ENCODE results near the gene MYCBPAP. TPM values are rescaled to one million over a fixed set of nuclear protein-coding genes. Genes with fewer than 3 reads are reported as not detected.
A peak's percentile ranks its signal among the peaks of the same experiment; 100 is the strongest.

The MYCBPAP gene
- total RNA-seq, 6 experiments from 2014 or later: 0.51 TPM; not detected in 5

GRCh38 chr17:50477976-50478375, 30.3 kb upstream of the MYCBPAP start:
- no peak for DNase-seq

GRCh38 chr17:50478391-50479381, 29.6 kb upstream of the MYCBPAP start, which contains the start of gene RSAD1:
Gene RSAD1 (plus strand): TSS chr17:50478860. CDS start chr17:50478885, 25 bp downstream.
- WGBS (ENCODE audit: insufficient coverage, low coverage, low lambda C conversion rate, missing lambda C conversion rate): under 1% methylated on average over 27 of the region's 75 CpGs
- Histone ChIP-seq H3K4me3 (peak within 1 kb of the TSS; percentile 65 to 69 (median 66)), H3K27me3 (no peaks in the 10 kb centered on the region), H3K4me1 (peaks cover 0 to 57% (median 19%) of the 10 kb centered on the region in 4 donors), H3K36me3 (peaks cover 0 to 5% (median 0%) of the 10 kb centered on the region in 4 donors), H3K27ac (peak within 1 kb of the TSS; percentile 83 to 89 (median 87)), H3K9me3 (no peaks in the 10 kb centered on the region)
- DNase-seq (peak; percentile 90 to 93 (median 91)), ATAC-seq (peak; percentile 70 to 82 (median 76))
- peak; percentile 90 to 97 (median 97) for TF ChIP-seq CTCF (IDR thresholded peaks at IDR 0.05)
- peak; percentile 95 for TF ChIP-seq POLR2A (IDR thresholded peaks at IDR 0.05)
- intact Hi-C loops (cut with DNase I): loop anchor here in 1 of 2 donors (5.0 kb wide), 1 partner anchor 51 kb away; the partner anchor contains the start of gene ACSF2

More at GRCh38 chr17:50477976-50478375, 30.3 kb upstream of the MYCBPAP start:
- WGBS (ENCODE audit: insufficient coverage, low coverage, low lambda C conversion rate, missing lambda C conversion rate): 78% methylated on average over 7 of the region's 7 CpGs
- TF ChIP-seq POLR2A (IDR thresholded peaks at IDR 0.05) (no peak), CTCF (IDR thresholded peaks at IDR 0.05) (no peak)
- Histone ChIP-seq H3K4me1 (peaks cover 0 to 60% (median 19%) of the 10 kb centered on the region in 4 donors), H3K36me3 (peaks cover 0 to 8% (median 0%) of the 10 kb centered on the region in 4 donors), H3K9me3 (no peaks in the 10 kb centered on the region), H3K4me3 (peak overlapping the region in 2 of 3 donors; percentile 65 to 66), H3K27me3 (no peaks in the 10 kb centered on the region), H3K27ac (peak overlapping the region; percentile 83 to 89 (median 87))
- intact Hi-C loops (cut with DNase I): loop anchor here in 1 of 2 donors (5.0 kb wide), 1 partner anchor 51 kb away; the partner anchor contains the start of gene ACSF2
- no peak for ATAC-seq

GRCh38 chr17:50479522-50480141, 28.6 kb upstream of the MYCBPAP start:
- TF ChIP-seq POLR2A (IDR thresholded peaks at IDR 0.05) (no peak), CTCF (IDR thresholded peaks at IDR 0.05) (peak; percentile 36 to 46 (median 46))
- intact Hi-C loops (cut with DNase I): loop anchor here in 1 of 2 donors (5.0 to 10.0 kb wide), 2 partner anchors 52 to 125 kb away; partner anchors contain the start of gene ACSF2
- ATAC-seq (peak; percentile 45 to 64 (median 52)), DNase-seq (peak; percentile 80 to 87 (median 83))
- H3K27me3 ChIP-seq: no peaks in the 10 kb centered on the region
- H3K36me3 ChIP-seq: peaks cover 0 to 13% (median 2%) of the 10 kb centered on the region in 4 donors
- H3K9me3 ChIP-seq: no peaks in the 10 kb centered on the region
- H3K27ac ChIP-seq: peak overlapping the region; percentile 83 to 89 (median 87)
- peak overlapping the region; percentile 65 to 69 (median 66) for H3K4me3 ChIP-seq
- peaks cover 0 to 48% (median 16%) of the 10 kb centered on the region in 4 donors for H3K4me1 ChIP-seq
- WGBS (ENCODE audit: insufficient coverage, low coverage, low lambda C conversion rate, missing lambda C conversion rate): 8% methylated on average over 6 of the region's 19 CpGs

GRCh38 chr17:50480142-50480764, 28.0 kb upstream of the MYCBPAP start:
- H3K9me3 ChIP-seq: no peaks in the 10 kb centered on the region
- H3K27me3 ChIP-seq: no peaks in the 10 kb centered on the region
- no peak overlapping the region for H3K4me3 ChIP-seq
- TF ChIP-seq POLR2A (IDR thresholded peaks at IDR 0.05): no peak
- no peak for TF ChIP-seq CTCF (IDR thresholded peaks at IDR 0.05)
- peaks cover 0 to 41% (median 13%) of the 10 kb centered on the region in 4 donors for H3K4me1 ChIP-seq
- peaks cover 0 to 19% (median 5%) of the 10 kb centered on the region in 4 donors for H3K36me3 ChIP-seq
- DNase-seq (no peak), ATAC-seq (no peak)
- intact Hi-C loops (cut with DNase I): loop anchor here in 1 of 2 donors (10.0 kb wide), 1 partner anchor 125 kb away; no protein-coding TSS in a partner anchor
- 62% methylated on average over 7 of the region's 7 CpGs for WGBS (ENCODE audit: insufficient coverage, low coverage, low lambda C conversion rate, missing lambda C conversion rate)
- H3K27ac ChIP-seq: peak overlapping the region in 1 of 3 donors; percentile 6

All from right lobe of liver (tissue), 6 donors.